ACHN (cell line): Measurements from ENCODE around the gene SMAD6.
A peak's percentile ranks its signal among the peaks of the same experiment; 100 is the strongest.

Experiments
- DNase-seq: peaks from one replicate; pipeline ENCODE4 v3.0.0-alpha.2; 2015
- in situ Hi-C: cut with HindIII; loops from 2 replicates; pipeline ENCODE4 v1.10.0; 2017; ENCODE audit warnings: low sequenced_read_pairs, low pct_ligation_motif_present, low pct_unique_long_range_greater_than_20kb

The SMAD6 gene

DNA sequence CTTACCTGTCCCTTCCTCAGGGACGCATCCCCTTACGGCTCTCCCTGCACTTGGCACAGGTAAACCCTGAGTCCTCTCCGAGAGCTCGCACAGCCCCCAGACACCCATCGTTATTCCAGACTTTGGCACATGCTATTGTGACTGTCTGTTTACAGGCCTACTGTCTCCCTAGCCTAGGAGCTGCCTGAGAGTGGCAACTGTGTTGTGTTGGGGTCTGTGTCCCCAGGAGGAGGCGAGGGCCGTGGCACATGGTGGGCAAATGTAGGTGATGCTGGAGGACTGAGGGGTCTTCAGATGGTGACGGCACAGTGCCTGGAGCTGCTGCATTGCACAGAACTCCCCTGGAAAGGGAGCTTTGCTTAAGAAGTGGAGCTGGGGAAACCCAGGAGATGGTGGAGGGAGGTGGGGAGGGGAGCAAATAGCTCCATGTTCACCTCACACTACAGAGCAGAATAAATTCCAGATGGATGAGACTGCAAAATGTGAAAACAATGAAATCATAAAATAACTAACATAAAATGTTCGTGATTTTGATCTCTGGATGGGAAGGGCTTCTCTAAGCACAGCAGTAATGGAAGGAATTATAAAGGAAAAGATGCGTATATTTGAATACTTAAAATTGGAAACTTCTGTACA lies 96.5 kb downstream of the SMAD6 start:
- in situ Hi-C loops = no loop called here
- no peak for DNase-seq

DNA sequence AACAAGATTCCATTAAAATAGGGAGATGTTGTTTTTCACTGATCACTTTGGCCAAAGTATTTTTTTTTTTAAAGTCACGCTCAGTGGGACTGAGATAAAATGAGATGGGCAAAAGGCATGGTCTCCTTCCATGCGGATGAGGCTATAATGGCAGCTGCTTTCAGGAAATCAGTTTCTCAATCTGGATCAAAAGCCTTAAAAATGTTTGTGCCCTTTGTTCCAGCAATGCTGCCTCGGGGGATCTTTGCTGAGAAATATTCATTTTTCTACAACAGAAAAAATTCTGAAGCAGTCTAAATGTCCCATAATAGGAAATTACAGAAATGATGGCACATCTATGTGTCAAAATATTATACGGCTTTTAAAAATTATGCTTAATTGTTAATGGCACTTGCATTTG lies 97.2 kb downstream of the SMAD6 start:
- no peak for DNase-seq
- in situ Hi-C loops = no loop called here

DNA sequence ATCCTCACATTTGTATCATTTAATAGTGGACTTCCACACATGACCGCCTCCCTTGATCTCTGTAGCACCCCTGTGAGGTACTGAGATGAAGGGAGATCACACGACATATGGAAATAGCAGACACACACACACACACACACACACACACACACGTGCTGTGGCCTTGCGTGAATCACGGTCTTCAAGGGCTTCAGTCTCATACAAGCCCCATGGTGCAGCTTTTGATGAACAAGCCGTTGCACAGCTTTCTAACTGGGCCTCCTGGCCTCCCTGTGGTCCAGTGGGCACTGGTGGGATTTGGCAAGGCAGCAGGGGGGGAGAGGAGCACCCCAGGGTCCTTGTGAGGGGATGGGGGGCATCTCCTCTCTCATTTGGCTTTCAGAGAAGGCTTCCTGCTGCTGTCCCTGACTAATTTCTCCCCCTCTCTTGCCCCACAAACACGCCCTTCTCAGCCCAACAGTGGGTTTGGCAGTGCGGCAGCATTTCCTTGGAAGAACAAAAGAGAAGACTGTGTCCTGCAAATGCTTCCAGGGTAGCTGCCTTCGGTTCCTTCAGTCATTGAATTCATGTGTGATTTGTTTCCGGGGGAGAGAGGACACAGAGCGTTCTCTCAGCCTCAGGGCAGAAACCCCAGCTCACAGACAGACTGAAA lies 98.7 kb downstream of the SMAD6 start:
- in situ Hi-C loops = no loop called here
- DNase-seq = no peak

DNA sequence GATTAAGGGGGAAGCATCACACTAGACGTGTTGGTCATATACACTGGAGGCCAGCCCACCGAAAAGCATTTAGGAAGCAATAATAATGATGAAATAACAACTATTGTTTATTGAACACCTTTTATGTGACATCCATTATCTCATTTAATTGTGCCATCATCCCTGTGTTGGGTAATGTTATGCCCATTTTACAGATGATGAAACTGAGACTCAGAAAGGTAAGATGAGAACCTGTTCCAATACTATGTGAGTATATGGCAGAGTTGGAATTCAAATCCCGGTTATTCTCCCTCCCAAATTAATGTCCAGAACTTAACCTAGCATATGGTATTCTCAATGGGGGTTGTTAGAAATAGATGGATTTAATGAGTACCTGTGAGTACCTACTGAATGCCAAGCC lies 99.2 kb downstream of the SMAD6 start:
- DNase-seq = no peak
- in situ Hi-C loops = no loop called here

DNA sequence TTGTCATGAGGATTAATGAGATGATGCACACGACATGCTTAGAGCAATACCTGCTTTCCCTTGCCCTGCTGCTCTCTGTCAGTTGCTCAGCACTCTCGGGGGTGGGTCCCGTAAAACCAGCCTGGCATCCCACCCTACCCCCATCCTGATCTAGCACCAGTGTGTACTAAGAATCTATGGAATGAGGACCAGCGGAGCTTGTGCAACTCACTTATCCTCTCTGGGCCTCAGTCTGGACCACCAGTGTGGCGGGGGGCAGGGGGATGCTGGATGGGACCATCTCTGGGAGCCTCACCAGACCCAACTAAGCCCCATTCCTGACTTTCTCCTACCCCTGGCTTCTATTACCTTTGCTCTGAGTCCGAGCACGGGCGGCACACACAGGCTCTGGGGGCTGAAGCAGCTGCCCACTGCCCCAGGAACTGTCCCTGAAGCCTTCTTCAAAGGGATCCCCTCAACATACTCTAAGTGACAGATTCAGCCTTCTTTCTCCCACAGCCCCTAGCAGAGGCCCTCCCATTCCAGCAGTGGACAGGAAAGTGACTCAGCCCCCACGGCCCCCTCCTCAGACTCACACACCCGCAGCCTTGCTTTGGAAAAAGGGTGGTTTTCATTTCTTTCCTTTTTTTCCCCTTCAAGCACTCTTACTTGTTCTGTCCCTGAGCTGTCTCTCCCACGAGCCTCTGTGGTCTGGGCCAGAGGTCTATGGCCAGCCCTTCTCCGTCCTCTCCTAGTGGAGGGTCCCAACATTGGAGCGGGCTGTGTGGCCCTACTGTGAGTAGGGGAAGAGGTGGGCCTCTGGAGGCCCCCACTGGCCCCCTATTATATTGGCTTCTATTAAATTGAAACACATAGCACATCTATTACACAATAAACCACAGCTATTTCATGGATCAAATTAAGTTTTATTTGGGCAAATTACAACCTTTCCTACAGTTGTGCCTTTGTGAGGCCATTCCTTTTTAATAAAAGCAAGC lies 100.3 kb downstream of the SMAD6 start:
- in situ Hi-C loops = no loop called here
- DNase-seq = peak; percentile 8

DNA sequence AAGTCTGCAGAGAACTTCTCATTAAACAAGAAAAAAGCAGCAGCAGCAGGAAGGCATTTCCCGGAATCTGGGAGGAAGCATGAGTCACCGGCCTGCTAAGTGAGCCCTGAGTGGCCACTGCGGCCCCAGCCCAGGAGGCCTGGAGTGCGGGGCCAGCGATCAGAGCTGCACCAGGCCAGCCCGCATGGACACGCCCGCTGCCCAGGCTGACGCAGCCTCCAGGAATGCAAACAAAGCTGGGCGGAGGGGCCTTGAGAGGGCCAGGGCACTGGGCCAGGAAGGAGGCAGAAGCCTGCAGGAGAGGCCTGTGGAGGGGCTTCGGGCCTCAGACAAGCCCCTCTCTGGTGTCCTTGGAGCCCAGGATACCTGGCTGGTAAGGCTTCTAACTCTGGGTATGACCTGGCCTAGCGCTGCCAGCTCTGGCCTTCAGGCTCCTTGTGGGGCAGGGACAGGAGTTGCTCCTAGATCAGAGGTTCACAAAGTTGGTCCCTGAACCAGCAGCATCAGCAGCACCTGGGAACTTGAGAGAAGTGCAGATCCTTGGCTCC lies 101.2 kb downstream of the SMAD6 start:
- peak; percentile 97 for DNase-seq
- in situ Hi-C loops = no loop called here

DNA sequence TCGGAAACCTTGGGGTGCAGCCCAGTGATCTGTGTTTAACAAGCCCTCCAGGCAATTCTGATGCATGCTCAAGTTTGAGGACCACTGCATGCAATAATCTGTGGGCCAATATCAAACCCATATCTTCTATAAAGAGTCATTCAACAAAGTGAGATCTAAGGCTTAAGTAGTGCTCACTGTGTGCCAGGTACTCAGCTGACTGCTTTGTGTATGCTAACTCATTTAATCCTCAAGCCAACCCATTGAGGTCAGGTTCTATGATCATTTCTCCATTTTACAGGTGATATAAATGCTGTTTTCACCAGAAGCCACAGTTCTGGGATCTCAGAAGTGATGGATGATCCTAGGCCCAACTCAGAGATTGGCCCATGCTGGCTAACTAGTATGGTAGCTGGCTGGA lies 101.7 kb downstream of the SMAD6 start:
- in situ Hi-C loops = no loop called here
- DNase-seq = no peak

DNA sequence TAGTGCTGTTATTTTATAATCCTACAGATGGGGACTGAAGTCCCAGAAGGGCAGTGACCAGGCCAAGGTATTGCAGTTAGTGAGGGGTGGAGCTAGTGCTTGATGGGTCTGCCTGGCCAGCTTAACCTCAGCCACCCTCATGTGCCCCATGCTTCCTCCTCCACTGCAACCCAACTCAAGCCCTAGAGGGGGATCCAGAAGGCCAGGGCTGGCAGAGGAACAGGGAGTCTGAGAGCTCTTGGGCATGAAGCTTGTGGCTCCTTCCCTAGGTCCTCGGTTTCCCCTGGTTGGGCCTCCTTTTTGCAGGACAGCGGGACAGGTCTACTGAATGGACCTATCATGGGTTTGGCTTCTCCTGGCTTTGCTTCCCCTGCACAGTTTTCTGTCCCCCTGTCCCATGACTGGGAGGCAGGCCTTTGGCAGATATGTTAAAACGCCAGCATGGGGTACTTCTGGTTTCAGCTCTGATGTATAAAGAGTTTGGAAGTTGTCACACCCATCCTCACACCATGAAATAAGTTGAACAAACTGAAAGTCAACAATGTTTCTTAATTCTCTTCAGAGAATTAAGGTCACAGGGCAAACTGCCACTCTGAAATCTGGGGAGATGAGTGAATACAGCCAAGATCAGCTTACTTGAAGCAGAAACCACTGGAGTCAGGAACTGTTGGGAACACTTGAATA lies 103.3 kb downstream of the SMAD6 start:
- in situ Hi-C loops = no loop called here
- no peak for DNase-seq

DNA sequence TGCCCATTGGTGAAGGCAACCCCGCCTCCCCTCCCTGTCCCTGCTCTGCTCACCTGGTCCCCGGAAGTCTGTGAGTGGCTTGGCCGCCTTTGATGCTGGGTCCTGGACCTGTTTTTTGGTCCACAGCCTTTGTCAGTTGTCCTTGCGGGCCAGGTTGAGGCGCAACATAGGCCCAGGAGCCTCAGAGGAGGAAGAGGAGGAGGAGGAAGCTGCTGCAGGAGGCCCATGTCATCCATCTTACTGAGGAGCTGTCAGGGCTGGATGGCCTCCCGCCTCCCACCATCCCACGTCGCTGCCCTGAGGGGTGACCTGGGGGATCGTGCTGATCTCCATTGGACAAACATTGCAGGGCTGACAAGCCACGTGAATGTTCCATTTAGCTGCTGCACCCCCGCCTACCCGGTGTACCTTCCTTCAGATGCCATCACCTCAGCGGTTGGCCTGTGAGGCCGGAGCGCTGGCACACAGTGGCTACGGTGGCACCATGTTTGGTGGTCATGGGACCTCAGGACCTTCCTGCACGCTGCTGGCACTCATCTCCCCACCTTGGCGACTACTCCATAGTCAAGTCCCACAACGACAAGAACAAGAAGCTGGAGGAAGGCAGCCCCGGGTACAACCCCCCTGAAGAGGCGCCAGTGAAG lies 106.3 kb downstream of the SMAD6 start:
- no peak for DNase-seq
- in situ Hi-C loops = no loop called here

DNA sequence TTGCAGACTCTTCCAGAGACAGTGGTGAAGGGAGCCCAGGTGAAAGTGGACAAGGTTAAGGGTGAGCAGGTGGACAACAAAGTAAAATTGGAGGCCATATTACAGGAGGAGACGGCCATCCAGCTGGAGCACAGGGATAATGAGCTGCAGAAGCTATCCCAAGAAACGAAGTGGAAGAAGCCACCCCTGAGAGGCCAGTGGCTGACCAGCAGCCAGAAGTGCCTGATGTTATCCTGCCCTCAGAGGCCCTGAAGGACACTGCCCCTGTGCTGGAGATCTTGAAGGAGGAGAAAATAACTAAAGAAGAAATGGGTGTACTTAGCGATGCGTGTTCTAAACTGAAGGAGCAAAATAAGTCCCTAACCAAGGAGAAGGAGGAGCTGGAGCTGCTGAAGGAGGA lies 107.6 kb downstream of the SMAD6 start:
- in situ Hi-C loops = no loop called here

DNA sequence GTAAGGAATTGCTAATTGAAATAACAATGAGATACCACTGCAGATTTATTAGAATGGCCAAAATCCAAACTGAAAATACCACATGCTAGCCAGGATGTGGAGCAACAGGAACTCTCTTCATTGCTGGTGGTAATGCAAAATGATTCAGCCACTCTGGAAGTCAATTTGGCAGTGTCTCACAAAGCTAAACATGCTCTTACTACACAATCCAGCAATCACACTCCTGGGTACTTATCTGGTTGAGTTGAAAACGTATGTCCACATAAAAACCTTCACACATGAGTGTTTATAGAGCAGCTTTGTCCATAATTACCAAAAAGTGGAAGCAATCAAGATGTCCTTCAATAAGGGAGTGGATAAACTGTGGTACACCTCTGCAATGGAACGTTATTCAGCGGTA lies 113.3 kb downstream of the SMAD6 start:
- in situ Hi-C loops = no loop called here
- no peak for DNase-seq

More for the DNA sequence above, 107.6 kb downstream of the SMAD6 start:
- DNase-seq = no peak

DNA sequence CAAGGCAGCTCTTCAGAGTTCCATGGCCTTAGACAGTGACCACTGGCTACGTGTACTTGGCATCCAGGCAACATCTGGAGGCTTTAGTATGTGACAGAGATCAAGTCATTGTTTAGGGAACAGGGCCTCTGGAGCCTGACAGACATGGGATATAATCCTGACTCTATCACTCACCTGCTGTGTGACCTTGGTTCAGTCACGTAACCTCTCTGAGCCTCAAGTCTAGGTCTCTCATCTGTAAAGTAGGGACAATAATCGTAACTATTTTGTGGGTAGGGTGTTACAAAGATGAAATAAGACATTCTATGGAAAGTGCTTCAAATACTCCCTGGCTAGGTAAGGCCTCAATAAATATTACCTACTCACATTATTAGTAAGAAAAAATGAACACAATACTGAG lies 114.2 kb downstream of the SMAD6 start:
- in situ Hi-C loops = no loop called here
- no peak for DNase-seq

DNA sequence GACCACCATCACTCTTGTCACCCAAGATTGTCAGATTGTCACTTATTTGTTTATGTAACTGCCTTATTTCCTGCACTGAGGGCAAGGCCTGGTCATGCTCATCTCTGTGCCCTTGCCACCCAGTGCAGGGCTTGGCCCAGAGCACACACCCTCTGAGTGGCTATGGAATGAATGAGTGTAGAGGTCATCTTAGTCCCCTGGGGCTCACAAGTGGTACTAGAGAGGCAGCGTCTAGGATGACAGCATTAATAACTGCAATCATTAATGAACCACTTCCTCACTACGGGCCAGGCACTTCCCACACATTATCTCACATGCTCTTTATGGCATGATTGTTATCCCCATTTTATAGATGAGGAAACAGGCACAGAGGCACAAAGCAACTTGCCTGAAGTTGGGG lies 117.0 kb downstream of the SMAD6 start:
- peak; percentile 41 for DNase-seq
- in situ Hi-C loops = no loop called here

DNA sequence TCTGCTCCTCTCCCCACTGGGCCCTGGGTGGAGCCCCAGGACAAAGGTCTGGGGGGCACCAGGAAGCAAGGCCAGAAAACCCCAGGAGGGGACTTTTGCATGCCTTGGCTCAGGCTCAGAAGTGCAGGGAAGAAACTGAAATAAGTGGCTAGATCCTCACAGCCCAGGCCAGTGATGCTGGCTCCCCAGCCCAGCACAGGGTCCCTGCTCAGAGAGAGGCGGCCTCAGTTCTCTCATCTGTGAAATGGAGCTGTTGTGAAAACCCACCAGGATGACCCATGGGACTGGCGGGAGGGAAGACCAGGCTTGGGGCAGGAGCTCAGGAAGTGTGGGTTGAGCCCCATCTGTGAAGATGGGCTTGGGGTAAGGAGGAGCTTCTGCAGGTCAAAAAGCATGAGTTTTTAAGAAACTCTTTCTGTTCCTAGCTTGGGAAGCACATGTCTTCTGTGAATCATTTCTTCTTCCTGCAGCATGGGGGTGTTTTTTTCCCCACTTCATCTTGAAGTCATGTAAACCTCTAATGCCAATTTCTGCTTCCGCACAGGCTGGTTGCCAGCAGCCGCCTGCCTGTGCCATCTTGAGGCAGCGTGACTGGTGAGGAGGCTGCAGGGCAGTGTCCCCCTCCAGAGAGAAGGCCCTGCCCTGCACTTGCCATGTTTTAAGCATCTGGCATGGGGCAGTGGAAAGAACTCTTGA lies 118.6 kb downstream of the SMAD6 start:
- in situ Hi-C loops = no loop called here
- no peak for DNase-seq

DNA sequence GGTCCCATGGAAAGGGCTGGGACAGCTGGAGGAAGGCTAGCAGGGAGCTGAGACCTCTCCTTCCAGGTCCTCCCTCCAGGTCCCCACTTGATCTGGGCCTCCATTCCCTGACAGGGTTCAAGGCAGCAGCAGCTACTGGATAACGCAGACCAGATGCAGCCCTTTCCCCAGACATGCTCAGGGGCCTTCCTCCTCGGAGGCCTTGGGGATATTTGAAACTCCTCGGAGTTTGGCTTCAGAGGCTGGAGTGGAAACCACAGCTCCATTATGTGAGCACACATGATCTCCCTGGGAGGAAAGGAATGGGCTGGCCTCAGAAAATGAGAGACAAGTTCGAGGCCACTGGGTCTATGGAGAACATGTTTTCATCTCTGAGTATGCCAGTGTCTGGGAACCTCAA lies 119.3 kb downstream of the SMAD6 start:
- in situ Hi-C loops = no loop called here
- DNase-seq = no peak

DNA sequence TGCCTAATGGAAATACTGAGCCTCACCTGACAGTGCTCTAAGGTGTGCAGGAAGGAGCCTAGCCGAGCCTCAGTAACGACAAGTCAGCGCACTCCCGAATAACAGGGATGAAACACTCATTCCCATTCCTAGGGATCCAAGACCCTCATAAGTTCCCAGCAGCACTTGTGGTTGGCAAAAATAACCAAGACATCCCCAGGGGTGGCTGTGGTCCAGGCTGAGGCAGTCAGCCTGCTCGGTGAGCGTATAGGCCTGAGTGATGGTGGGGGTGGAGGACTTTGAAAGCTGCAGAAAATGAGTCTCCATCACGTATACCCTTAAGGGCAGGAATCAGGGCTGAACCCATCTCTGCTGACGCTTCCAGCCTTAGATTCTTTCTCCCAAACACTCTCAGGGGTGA lies 120.1 kb downstream of the SMAD6 start:
- in situ Hi-C loops = no loop called here
- DNase-seq = no peak

DNA sequence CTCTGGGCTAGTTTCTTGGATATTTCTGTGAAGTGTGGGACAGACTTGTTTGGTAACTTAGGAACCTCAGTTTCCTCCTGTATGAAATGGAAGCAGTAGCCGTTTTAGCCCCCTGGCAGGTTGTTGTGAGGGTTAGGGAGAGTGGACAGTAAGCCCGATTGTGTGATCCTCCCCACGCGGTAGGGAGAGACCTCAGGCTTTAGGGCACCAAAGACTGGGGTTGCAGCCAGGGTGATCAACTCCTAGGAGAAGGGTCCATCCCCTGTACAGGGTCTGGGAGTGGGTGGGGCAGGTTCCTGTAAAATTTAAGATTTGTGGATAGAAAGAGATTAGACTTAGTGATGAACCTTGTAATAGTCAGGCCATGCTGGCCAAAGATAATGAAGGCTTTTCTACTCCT lies 120.5 kb downstream of the SMAD6 start:
- DNase-seq = no peak
- in situ Hi-C loops = no loop called here

DNA sequence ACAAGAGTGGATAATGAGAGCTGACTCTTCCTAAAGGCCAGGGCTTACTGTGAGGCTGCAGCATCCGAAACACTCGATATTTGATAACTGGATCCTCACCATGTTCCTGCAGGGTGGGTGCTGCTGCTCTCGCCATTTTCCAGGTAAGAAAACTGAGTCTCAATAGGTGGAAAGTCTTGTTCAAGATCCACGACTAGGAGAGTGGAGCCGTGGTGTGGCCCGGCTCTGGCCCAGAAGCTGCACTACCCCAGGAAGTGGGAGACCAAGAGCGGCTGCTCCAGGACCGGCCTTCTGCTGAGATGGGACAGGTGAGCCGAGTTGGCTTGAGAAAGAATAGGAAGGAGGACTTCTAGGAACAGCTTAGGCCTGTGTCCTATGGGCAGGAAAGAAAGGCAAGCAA lies 121.6 kb downstream of the SMAD6 start:
- DNase-seq = no peak
- in situ Hi-C loops = no loop called here
